ENCODE data around the gene UFSP1. TPM values are rescaled to one million over a fixed set of nuclear protein-coding genes. Genes with fewer than 3 reads are reported as not detected.

UFSP1 gene
- total and polyA plus RNA-seq, 10 of the 15 experiments (the other 5 are each of a cell fraction or from before 2014, with no cell fraction given), result 0.14 to 10.6 (median 2.8) TPM

GRCh38 chr7:100854146-100854895, 35.2 kb downstream of the UFSP1 start (continued):
- TF ChIP-seq, protein P1, sequence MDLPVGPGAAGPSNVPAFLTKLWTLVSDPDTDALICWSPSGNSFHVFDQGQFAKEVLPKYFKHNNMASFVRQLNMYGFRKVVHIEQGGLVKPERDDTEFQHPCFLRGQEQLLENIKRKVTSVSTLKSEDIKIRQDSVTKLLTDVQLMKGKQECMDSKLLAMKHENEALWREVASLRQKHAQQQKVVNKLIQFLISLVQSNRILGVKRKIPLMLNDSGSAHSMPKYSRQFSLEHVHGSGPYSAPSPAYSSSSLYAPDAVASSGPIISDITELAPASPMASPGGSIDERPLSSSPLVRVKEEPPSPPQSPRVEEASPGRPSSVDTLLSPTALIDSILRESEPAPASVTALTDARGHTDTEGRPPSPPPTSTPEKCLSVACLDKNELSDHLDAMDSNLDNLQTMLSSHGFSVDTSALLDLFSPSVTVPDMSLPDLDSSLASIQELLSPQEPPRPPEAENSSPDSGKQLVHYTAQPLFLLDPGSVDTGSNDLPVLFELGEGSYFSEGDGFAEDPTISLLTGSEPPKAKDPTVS (IDR thresholded peaks at IDR 0.05; ENCODE audit: low read depth, low read length), result no peak
- TF ChIP-seq CTCF (IDR thresholded peaks at IDR 0.05 in 2 of 3, conservative IDR thresholded peaks at IDR 0.05 in 1 of 3; ENCODE audit: control insufficient read depth in 2 of 3, extremely low read depth in 1 of 3, insufficient read depth in 1 of 3, low read depth in 3 of 3, low read length in 3 of 3), result no peak
- TF ChIP-seq CREM (IDR thresholded peaks at IDR 0.05; ENCODE audit: low read depth), result no peak
- no peak for TF ChIP-seq ZBED1 (IDR thresholded peaks at IDR 0.05; ENCODE audit: borderline replicate concordance)
- no peak for TF ChIP-seq TCF7 (IDR thresholded peaks at IDR 0.05; ENCODE audit: borderline replicate concordance)
